K562 (cell line): ENCODE results near the gene FAM171A1. TPM values are rescaled to one million over a fixed set of nuclear protein-coding genes. Genes with fewer than 3 reads are reported as not detected.
A peak's percentile ranks its signal among the peaks of the same experiment; 100 is the strongest.

Experiments
- ATAC-seq: fragments of 200-7000 bp; cut with Tn5 transposase; 3 replicates; pipeline ENCODE4 v1.9.1; 2020; ENCODE audit warnings: moderate library complexity
- BruUV-seq: library from RNA; stranded (reverse); fragments of 400-500 nt; replicated peaks from 2 replicates; lab custom pipeline; 2021; lab: Mats Ljungman, UMichigan
- CTCF ChIA-PET: fragments of 300-600 bp; formaldehyde crosslinking; extraction: SDS; loops from one replicate; lab custom pipeline; 2021; ENCODE audit warnings: low intra/inter-chr PET ratio; lab: Yijun Ruan, JAX
- POLR2A ChIA-PET: fragments of 300-600, 350-650 bp; sonication (Branson Sonifier 250); formaldehyde crosslinking; extraction: SDS; loops from one replicate; lab custom pipeline; 2021; ENCODE audit warnings: antibody characterized with exemption, inconsistent platforms; lab: Yijun Ruan, JAX
- DNase-seq, 4 experiments: peaks; one replicate each; pipeline versions ENCODE4 v3.0.0 to v3.0.0-alpha.2; 2011 to 2018; ENCODE audit warnings: low spot score in 3 of 4, mixed read lengths in 3 of 4; ENCODE audit errors: extremely low read depth in 1 of 4
- FAIRE-seq: peaks from 2 replicates; lab custom pipeline; 2011; peaks lifted over from hg19 to GRCh38; lab: Jason Lieb, UNC
- H2AFZ ChIP-seq: 2 replicates; pipeline ENCODE4 v1.6.0; 2011; ENCODE audit warnings: low read depth, low read length, control low read depth, inconsistent platforms
- H3K27ac ChIP-seq: fragments of 200-600 bp; 3 replicates; pipeline ENCODE4 v1.8.0; 2011; ENCODE audit warnings: low read depth, mild to moderate bottlenecking, control low read depth, inconsistent platforms, low read length, moderate library complexity, mixed read lengths; ENCODE audit errors: extremely low read depth
- H3K27me3 ChIP-seq, 2 experiments: fragments of 300-600 bp in 1 of 2; 2 replicates in 1 of 2; 3 replicates in 1 of 2; pipeline versions ENCODE4 v1.6.0 to v1.8.0; 2011; ENCODE audit warnings: inconsistent platforms in 2 of 2, low read length in 2 of 2, mild to moderate bottlenecking in 1 of 2, mixed read lengths in 1 of 2, moderate library complexity in 1 of 2; ENCODE audit not compliant: control insufficient read depth in 2 of 2, insufficient read depth in 2 of 2
- H3K36me3 ChIP-seq: fragments of 300-600 bp; 3 replicates; pipeline ENCODE4 v1.8.0; 2011; ENCODE audit warnings: mild to moderate bottlenecking, low read length, inconsistent platforms; ENCODE audit not compliant: control insufficient read depth, insufficient read depth
- H3K4me1 ChIP-seq, 2 experiments: fragments of 200-600 bp in 1 of 2; replicated peaks in 1 of 2; 2 replicates in 1 of 2; 3 replicates in 1 of 2; pipeline versions ENCODE4 v1.5.1 to v1.8.0; 2011; ENCODE audit warnings: inconsistent platforms in 2 of 2, low read length in 2 of 2, mild to moderate bottlenecking in 1 of 2, mixed read lengths in 1 of 2, moderate library complexity in 1 of 2; ENCODE audit not compliant: control insufficient read depth in 2 of 2, insufficient read depth in 2 of 2
- H3K4me2 ChIP-seq: 2 replicates; pipeline ENCODE4 v1.6.1; 2011; ENCODE audit warnings: low read length, control low read depth, inconsistent platforms, mixed read lengths; ENCODE audit not compliant: insufficient read depth
- H3K4me3 ChIP-seq: fragments of 200-600 bp; sonication (generic), shearing (Covaris generic); 2 replicates; pipeline ENCODE4 v1.5.1; 2016; ENCODE audit warnings: control low read depth, inconsistent platforms
- H3K79me2 ChIP-seq: fragments of 200-600 bp; 3 replicates; pipeline ENCODE4 v1.8.0; 2011; ENCODE audit warnings: low read length, inconsistent platforms; ENCODE audit not compliant: control insufficient read depth, insufficient read depth
- H3K9ac ChIP-seq, 2 experiments: 2 replicates each; pipeline versions ENCODE4 v1.6.0 to v1.6.1; 2011; ENCODE audit warnings: low read depth in 2 of 2, low read length in 2 of 2, control low read depth in 1 of 2, inconsistent platforms in 1 of 2, mild to moderate bottlenecking in 1 of 2, mixed read lengths in 1 of 2; ENCODE audit not compliant: insufficient read depth in 1 of 2
- H3K9me1 ChIP-seq: one replicate; pipeline ENCODE4 v1.6.0; 2011; ENCODE audit warnings: inconsistent platforms, mild to moderate bottlenecking, low read length, moderate library complexity; ENCODE audit not compliant: control insufficient read depth, insufficient read depth
- H3K9me3 ChIP-seq: replicated peaks from 2 replicates; pipeline ENCODE4 v1.5.1; 2011; ENCODE audit warnings: low read depth, low read length, inconsistent platforms; ENCODE audit not compliant: control insufficient read depth, insufficient read depth
- H4K20me1 ChIP-seq: replicated peaks from 2 replicates; pipeline ENCODE4 v1.6.1; 2011; ENCODE audit warnings: low read length, inconsistent platforms, mixed read lengths; ENCODE audit not compliant: control insufficient read depth, insufficient read depth
- E2F3 ChIP-seq: fragments of 250-450 bp; sonication (Bioruptor Pico); IDR thresholded peaks from 2 replicates; pipeline ENCODE4 v1.4.0; 2020; ENCODE audit warnings: mild to moderate bottlenecking
- HEY1 ChIP-seq: fragments of 250-450 bp; sonication (Bioruptor Pico); IDR thresholded peaks from 2 replicates; pipeline ENCODE4 v1.5.0; 2020; ENCODE audit warnings: mild to moderate bottlenecking, moderate library complexity, borderline replicate concordance
- NCOA2 ChIP-seq, 2 experiments: fragments of 450-650 bp; IDR thresholded peaks; 2 replicates each; pipeline ENCODE4 v1.6.1; 2018; ENCODE audit warnings: mild to moderate bottlenecking in 2 of 2, moderate library complexity in 1 of 2; ENCODE audit not compliant: partially characterized antibody in 2 of 2
- NR1H2 ChIP-seq: sonication (generic); formaldehyde crosslinking; IDR thresholded peaks from 2 replicates; pipeline ENCODE4 v1.4.0; 2020; ENCODE audit warnings: mild to moderate bottlenecking, missing genetic modification reagents
- SAP30 ChIP-seq: fragments of 200-600 bp; sonication (generic); IDR thresholded peaks from 2 replicates; pipeline ENCODE4 v1.6.1; 2012; ENCODE audit warnings: borderline replicate concordance, low read depth, mild to moderate bottlenecking, moderate library complexity, low read length, control low read depth, inconsistent platforms; ENCODE audit not compliant: insufficient read depth, poor library complexity, severe bottlenecking
- SMARCB1 ChIP-seq: IDR thresholded peaks from 2 replicates; pipeline ENCODE4 v1.6.1; 2011; ENCODE audit warnings: improper control_type of control experiment, low read depth; ENCODE audit not compliant: insufficient read length
- XRCC4 ChIP-seq: IDR thresholded peaks from one replicate; pipeline ENCODE4 v1.6.1; 2011; ENCODE audit not compliant: insufficient read depth, insufficient read length; ENCODE audit errors: extremely low read depth
- ZNF589 ChIP-seq: fragments of 200-800 bp; sonication (Bioruptor generic); IDR thresholded peaks from 2 replicates; pipeline ENCODE4 v1.6.1; 2016; ENCODE audit warnings: low read depth, missing genetic modification characterization, missing compliant biosample characterization
- ZNF668 ChIP-seq: fragments of 250-450 bp; sonication (Bioruptor Pico); IDR thresholded peaks from 2 replicates; pipeline ENCODE4 v1.8.0; 2022; ENCODE audit warnings: mild to moderate bottlenecking, inconsistent platforms
- WGBS: fragments of 100-300 bp; shearing (Covaris generic); methylation state at CpG from one replicate; pipeline ENCODE4 v1.1.6; 2016; ENCODE audit warnings: low coverage, mixed read lengths; ENCODE audit not compliant: insufficient coverage; ENCODE audit errors: missing lambda C conversion rate; 5-methylcytosine and 5-hydroxymethylcytosine counted together
- in situ Hi-C: fragments of 300-500 bp; cut with MboI; formaldehyde crosslinking; loops from 4 replicates; pipeline ENCODE4 v1.15.0; 2018; ENCODE audit warnings: inconsistent platforms, mixed read lengths
- intact Hi-C: fragments of 100-400 bp; cut with micrococcal nuclease; formaldehyde crosslinking; loops from 2 replicates; pipeline ENCODE4 v1.14.2; 2022
- polyA plus RNA-seq, 8 experiments: library from polyadenylated mRNA; depleted of rRNA in 4 of 8; stranded (reverse) in 5 of 8; unstranded in 3 of 8; fragments of >200 nt; fragmentation: Nextera tagmentation in 2 of 8; fragmentation: Illumina TruSeq in 1 of 8; extraction: Ambion mirVana in 2 of 8; extraction: Trizol in 1 of 8; gene quantifications; 2 replicates each; pipeline versions ENCODE4 v1.2.1 to v1.2.3, GENCODE V29; 2011 to 2014; ENCODE audit warnings: inconsistent platforms in 1 of 8, missing spikeins in 1 of 8
- total RNA-seq, 7 experiments: library from RNA; depleted of rRNA in 6 of 7; stranded (reverse); fragments of >200 nt in 6 of 7; fragmentation: Illumina TruSeq in 2 of 7; extraction: Trizol in 2 of 7; gene quantifications; 2 replicates each; pipeline versions ENCODE4 v1.2.1 to v1.2.3, GENCODE V29; 2011 to 2021; ENCODE audit warnings: low replicate concordance in 1 of 7
- TF ChIP-seq, protein P1 (sequence below), 3 experiments: IDR thresholded peaks in 2 of 3; conservative IDR thresholded peaks in 1 of 3; 2 replicates each; pipeline ENCODE4 v1.5.1; 2011 to 2012; ENCODE audit warnings: low read length in 3 of 3, mild to moderate bottlenecking in 3 of 3, control low read depth in 2 of 3, improper control_type of control experiment in 1 of 3, inconsistent platforms in 1 of 3, low read depth in 1 of 3, mixed read lengths in 1 of 3, moderate library complexity in 1 of 3; ENCODE audit not compliant: insufficient read depth in 2 of 3
- TF ChIP-seq, protein P2 (sequence below): fragments of 250-450 bp; sonication (Bioruptor Pico); IDR thresholded peaks from 2 replicates; pipeline ENCODE4 v1.8.0; 2022; ENCODE audit warnings: inconsistent platforms, mild to moderate bottlenecking, moderate library complexity, borderline replicate concordance

FAM171A1 gene
- total and polyA plus RNA-seq, 9 of the 15 experiments (the other 6 are each of a cell fraction or from before 2014, with no cell fraction given), result 0.51 to 8.2 (median 4.8) TPM

DNA sequence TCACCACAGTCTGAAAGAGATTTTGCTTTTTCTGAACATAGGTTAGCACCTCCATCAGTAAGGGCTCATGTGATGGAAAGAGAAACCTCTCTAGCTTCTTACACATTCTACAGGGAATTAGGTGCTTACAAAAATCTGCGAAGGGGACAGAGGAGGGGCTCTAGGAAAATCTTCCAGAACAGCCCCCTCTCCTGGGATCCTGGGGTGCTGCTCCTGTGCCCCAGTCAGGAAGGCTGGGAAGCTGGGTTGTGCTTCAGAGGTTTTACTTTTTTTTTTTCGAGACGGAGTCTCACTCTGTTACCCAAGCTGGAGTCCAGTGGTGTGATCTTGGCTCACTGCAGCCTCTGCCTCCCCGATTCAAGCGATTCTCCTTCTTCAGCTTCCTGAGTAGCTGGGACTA, 7.5 kb upstream of the FAM171A1 start:
- Histone ChIP-seq H2AFZ (no peak overlapping the region), H3K36me3 (no peaks in the 10 kb centered on the region)
- FAIRE-seq (no peak), DNase-seq (no peak)
- BruUV-seq, result no TSS peak
- in situ Hi-C loops, result no loop called here
- TF ChIP-seq ZNF589 (CRISPR knock-in tag), result no peak
- TF ChIP-seq, protein P1, sequence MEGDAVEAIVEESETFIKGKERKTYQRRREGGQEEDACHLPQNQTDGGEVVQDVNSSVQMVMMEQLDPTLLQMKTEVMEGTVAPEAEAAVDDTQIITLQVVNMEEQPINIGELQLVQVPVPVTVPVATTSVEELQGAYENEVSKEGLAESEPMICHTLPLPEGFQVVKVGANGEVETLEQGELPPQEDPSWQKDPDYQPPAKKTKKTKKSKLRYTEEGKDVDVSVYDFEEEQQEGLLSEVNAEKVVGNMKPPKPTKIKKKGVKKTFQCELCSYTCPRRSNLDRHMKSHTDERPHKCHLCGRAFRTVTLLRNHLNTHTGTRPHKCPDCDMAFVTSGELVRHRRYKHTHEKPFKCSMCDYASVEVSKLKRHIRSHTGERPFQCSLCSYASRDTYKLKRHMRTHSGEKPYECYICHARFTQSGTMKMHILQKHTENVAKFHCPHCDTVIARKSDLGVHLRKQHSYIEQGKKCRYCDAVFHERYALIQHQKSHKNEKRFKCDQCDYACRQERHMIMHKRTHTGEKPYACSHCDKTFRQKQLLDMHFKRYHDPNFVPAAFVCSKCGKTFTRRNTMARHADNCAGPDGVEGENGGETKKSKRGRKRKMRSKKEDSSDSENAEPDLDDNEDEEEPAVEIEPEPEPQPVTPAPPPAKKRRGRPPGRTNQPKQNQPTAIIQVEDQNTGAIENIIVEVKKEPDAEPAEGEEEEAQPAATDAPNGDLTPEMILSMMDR (IDR thresholded peaks at IDR 0.05 in 2 of 3, conservative IDR thresholded peaks at IDR 0.05 in 1 of 3; ENCODE audit: insufficient read depth in 2 of 3, low read depth in 1 of 3, low read length in 3 of 3), result peak in 1 of 3 experiments; percentile 11; a peak in 1 of 6 replicates
- TF ChIP-seq, all 486 proteins: peak for 1
- H3K9ac ChIP-seq, result no peak overlapping the region
- no peaks in the 10 kb centered on the region for H4K20me1 ChIP-seq
- H3K9me3 ChIP-seq, result no peaks in the 10 kb centered on the region
- ChIA-PET POLR2A (interaction anchor here (0.6 to 1.0 kb wide), 3 partner anchors 12 to 32 kb away, joined by 3 to 4 read pairs (median 4); no protein-coding TSS in a partner anchor), CTCF (no interaction called here)
- no peak overlapping the region for H3K27ac ChIP-seq
- H3K27me3 ChIP-seq, result peaks cover 2 to 16% of the 10 kb centered on the region in 2 experiments; a peak in 3 of 5 replicates
- no peaks in the 10 kb centered on the region for H3K79me2 ChIP-seq
- no peaks in the 10 kb centered on the region; a peak in 1 of 5 replicates for H3K4me1 ChIP-seq
- intact Hi-C loops, result no loop called here
- ATAC-seq, result no peak
- H3K4me3 ChIP-seq, result no peak overlapping the region
- WGBS, result 9% methylated on average over 3 of the region's 5 CpGs
- H3K9me1 ChIP-seq, result no peaks in the 10 kb centered on the region
- no peak overlapping the region for H3K4me2 ChIP-seq

DNA sequence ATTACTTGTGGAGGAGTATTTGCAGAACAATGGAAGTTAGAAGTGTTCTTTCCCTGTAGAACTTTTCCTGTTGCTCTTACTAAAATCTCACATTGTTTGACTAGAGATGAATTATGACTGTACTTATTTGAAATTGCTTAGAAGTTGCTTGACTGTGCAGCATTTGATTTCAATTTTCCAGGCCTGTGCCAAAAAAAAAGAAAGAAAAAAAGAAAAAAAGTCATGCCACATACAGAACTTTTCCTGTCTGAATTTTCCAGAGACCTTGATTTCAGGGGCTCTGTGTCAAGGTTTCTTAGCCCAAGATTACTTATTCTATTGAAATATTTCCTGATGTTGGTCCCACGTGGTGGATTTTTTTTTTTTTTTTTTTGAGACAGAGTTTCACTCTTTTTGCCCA, 3.5 kb upstream of the FAM171A1 start:
- H3K9ac ChIP-seq, result no peak overlapping the region
- no peak for DNase-seq
- no peaks in the 10 kb centered on the region for H3K9me1 ChIP-seq
- POLR2A ChIA-PET, result no interaction called here
- H3K27ac ChIP-seq, result no peak overlapping the region
- no TSS peak for BruUV-seq
- CTCF ChIA-PET, result no interaction called here
- no peak for FAIRE-seq
- no peaks in the 10 kb centered on the region for H4K20me1 ChIP-seq
- H3K27me3 ChIP-seq, result peaks cover 5 to 33% of the 10 kb centered on the region in 2 experiments
- intact Hi-C loops, result loop anchor here (5.0 kb wide), 1 partner anchor 112 kb away; no protein-coding TSS in a partner anchor
- H2AFZ ChIP-seq, result no peak overlapping the region
- WGBS, result 0% methylated on average over 1 of the region's 1 CpG
- H3K4me3 ChIP-seq, result no peak overlapping the region
- no peaks in the 10 kb centered on the region; the same call in 2 of the 3 replicates for H3K79me2 ChIP-seq
- H3K9me3 ChIP-seq, result no peaks in the 10 kb centered on the region
- peaks cover 0 to 14% of the 10 kb centered on the region in 2 experiments; a peak in 2 of 5 replicates for H3K4me1 ChIP-seq
- no peaks in the 10 kb centered on the region for H3K36me3 ChIP-seq
- in situ Hi-C loops, result no loop called here
- ATAC-seq, result no peak
- H3K4me2 ChIP-seq, result no peak overlapping the region
- TF ChIP-seq E2F3 (CRISPR knock-in tag) (no peak), HEY1 (CRISPR knock-in tag) (no peak), SMARCB1 (no peak), SAP30 (no peak), XRCC4 (no peak), NR1H2 (CRISPR knock-in tag) (no peak), ZNF668 (no peak), NCOA2 (IDR thresholded peaks at IDR 0.05; ENCODE audit: partially characterized antibody in 2 of 2) (no peak)
- TF ChIP-seq, protein P2, sequence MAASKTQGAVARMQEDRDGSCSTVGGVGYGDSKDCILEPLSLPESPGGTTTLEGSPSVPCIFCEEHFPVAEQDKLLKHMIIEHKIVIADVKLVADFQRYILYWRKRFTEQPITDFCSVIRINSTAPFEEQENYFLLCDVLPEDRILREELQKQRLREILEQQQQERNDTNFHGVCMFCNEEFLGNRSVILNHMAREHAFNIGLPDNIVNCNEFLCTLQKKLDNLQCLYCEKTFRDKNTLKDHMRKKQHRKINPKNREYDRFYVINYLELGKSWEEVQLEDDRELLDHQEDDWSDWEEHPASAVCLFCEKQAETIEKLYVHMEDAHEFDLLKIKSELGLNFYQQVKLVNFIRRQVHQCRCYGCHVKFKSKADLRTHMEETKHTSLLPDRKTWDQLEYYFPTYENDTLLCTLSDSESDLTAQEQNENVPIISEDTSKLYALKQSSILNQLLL (CRISPR knock-in tag), result no peak
